Measurements from ENCODE around the gene MIGA2. TPM values are rescaled to one million over a fixed set of nuclear protein-coding genes. Genes with fewer than 3 reads are reported as not detected.
"Not testable (repeated sequence)": the region's sequence is repeated elsewhere in the genome, so short reads cannot be mapped to it uniquely, and the experiment has no call there.

The MIGA2 gene
- total RNA-seq, 2 experiments from 2014 or later, result 53.2 to 56.9 TPM

DNA sequence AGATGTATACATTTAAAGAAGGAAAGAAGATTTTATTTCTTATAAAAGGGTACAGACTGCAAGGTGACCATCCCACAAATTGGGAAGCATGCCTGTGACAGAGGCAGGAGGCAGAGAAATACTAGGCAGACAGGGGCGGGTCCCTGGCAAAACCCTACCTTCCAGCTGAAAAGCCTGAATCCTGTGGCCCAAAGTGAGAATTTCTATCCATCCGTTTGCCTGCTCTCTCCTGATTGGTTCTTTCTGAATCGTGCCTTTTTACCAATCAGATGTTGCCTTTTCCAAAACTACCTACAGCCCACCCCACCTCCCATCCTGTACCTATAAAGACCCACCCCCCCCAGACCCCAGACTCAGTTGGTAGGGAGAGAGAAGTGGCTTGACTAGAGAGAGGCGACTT is 4.9 kb upstream of the MIGA2 start:
- no peak for TF ChIP-seq CTCF (IDR thresholded peaks at IDR 0.05)
- DNase-seq, result no peak
- H3K27me3 Mint-ChIP-seq, result no peaks in the 10 kb centered on the region
- H3K4me1 Mint-ChIP-seq (ENCODE audit: low read depth), result peaks cover 24% of the 10 kb centered on the region
- no peak overlapping the region for H3K4me3 Mint-ChIP-seq
- ChIA-PET POLR2A (no interaction called here), CTCF (no interaction called here)
- Histone ChIP-seq H3K27ac (ENCODE audit: low read depth in 1 of 2, low read length in 2 of 2) (no peak overlapping the region), H3K27me3 (ENCODE audit: control insufficient read depth in 1 of 2, insufficient read depth in 2 of 2, low read length in 2 of 2) (no peaks in the 10 kb centered on the region), H3K36me3 (ENCODE audit: insufficient read depth, low read length) (no peaks in the 10 kb centered on the region), H3K4me1 (ENCODE audit: insufficient read depth, low read length) (peaks cover 25% of the 10 kb centered on the region), H3K4me3 (ENCODE audit: low read length) (no peak overlapping the region), H3K9me3 (ENCODE audit: control insufficient read depth in 1 of 2, insufficient read depth in 1 of 2, low read length in 2 of 2) (no peaks in the 10 kb centered on the region)
- no peak overlapping the region for H3K27ac Mint-ChIP-seq
- intact Hi-C loops (cut with DNase I, micrococcal nuclease), result no loop called here
- H3K9me3 Mint-ChIP-seq, result no peaks in the 10 kb centered on the region
- ATAC-seq (ENCODE audit: poor library complexity), result no peak
- peaks cover 5% of the 10 kb centered on the region for H3K36me3 Mint-ChIP-seq (ENCODE audit: low read depth)

DNA sequence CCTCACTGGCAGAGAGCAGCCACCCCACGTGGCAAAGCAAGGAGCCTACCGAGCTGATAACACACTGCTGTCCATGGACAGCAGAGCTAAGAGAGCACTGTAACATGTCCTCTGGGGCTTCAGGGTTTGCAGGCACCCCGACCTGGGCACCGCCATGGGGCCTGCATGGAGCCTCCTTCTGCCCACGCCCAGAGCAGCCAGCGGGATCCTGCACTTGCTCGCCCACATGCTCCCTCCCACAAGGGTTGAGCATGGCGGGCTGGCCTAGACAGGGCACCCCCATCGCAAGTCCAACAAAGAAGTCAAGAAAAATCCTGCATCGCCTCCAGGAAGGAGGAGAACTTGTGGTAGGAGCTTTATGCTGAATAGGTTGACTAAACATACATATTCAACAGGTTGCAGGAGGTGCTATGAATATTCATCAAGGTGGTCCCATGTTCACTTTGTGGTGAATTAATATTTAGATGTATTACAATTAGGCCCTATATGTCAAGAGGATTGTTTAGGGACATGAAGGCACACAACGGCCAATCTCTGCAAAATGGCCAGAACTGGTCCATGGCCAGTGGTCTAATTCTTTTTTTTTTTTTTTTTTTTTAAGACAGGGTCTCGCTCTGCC is 3.8 kb upstream of the MIGA2 start:
- TF ChIP-seq CTCF (IDR thresholded peaks at IDR 0.05), result no peak
- Mint-ChIP-seq H3K27ac (no peak overlapping the region), H3K27me3 (no peaks in the 10 kb centered on the region), H3K4me3 (no peak overlapping the region), H3K4me1 (ENCODE audit: low read depth) (peaks cover 26% of the 10 kb centered on the region), H3K9me3 (no peaks in the 10 kb centered on the region), H3K36me3 (ENCODE audit: low read depth) (peaks cover 14% of the 10 kb centered on the region)
- Histone ChIP-seq H3K4me3 (ENCODE audit: low read length) (no peak overlapping the region), H3K27ac (ENCODE audit: low read depth in 1 of 2, low read length in 2 of 2) (no peak overlapping the region), H3K27me3 (ENCODE audit: control insufficient read depth in 1 of 2, insufficient read depth in 2 of 2, low read length in 2 of 2) (no peaks in the 10 kb centered on the region), H3K4me1 (ENCODE audit: insufficient read depth, low read length) (peaks cover 24% of the 10 kb centered on the region), H3K36me3 (ENCODE audit: insufficient read depth, low read length) (no peaks in the 10 kb centered on the region), H3K9me3 (ENCODE audit: control insufficient read depth in 1 of 2, insufficient read depth in 1 of 2, low read length in 2 of 2) (no peaks in the 10 kb centered on the region)
- intact Hi-C loops (cut with DNase I, micrococcal nuclease), result no loop called here
- ATAC-seq (ENCODE audit: poor library complexity) (no peak), DNase-seq (peak in 1 of 14 experiments; percentile 31)
- CTCF ChIA-PET, result no interaction called here
- POLR2A ChIA-PET, result no interaction called here

GRCh38 chr9:129033216-129033615 is 3.2 kb upstream of the MIGA2 start:
- CTCF ChIA-PET, result no interaction called here
- H3K9me3 ChIP-seq (ENCODE audit: control insufficient read depth in 1 of 2, insufficient read depth in 1 of 2, low read length in 2 of 2), result no peaks in the 10 kb centered on the region
- no peak for ATAC-seq (ENCODE audit: poor library complexity)
- no peak for TF ChIP-seq CTCF (IDR thresholded peaks at IDR 0.05)
- intact Hi-C loops (cut with DNase I, micrococcal nuclease), result no loop called here
- H3K27me3 Mint-ChIP-seq, result no peaks in the 10 kb centered on the region
- H3K36me3 ChIP-seq (ENCODE audit: insufficient read depth, low read length), result no peaks in the 10 kb centered on the region
- H3K27me3 ChIP-seq (ENCODE audit: control insufficient read depth in 1 of 2, insufficient read depth in 2 of 2, low read length in 2 of 2), result no peaks in the 10 kb centered on the region
- H3K36me3 Mint-ChIP-seq (ENCODE audit: low read depth), result peaks cover 14% of the 10 kb centered on the region
- H3K4me3 ChIP-seq (ENCODE audit: low read length), result no peak overlapping the region
- DNase-seq, result no peak
- H3K4me3 Mint-ChIP-seq, result no peak overlapping the region
- POLR2A ChIA-PET, result no interaction called here
- H3K27ac Mint-ChIP-seq, result no peak overlapping the region
- no peak overlapping the region for H3K27ac ChIP-seq (ENCODE audit: low read depth in 1 of 2, low read length in 2 of 2)
- peaks cover 28% of the 10 kb centered on the region for H3K4me1 ChIP-seq (ENCODE audit: insufficient read depth, low read length)
- no peaks in the 10 kb centered on the region for H3K9me3 Mint-ChIP-seq
- H3K4me1 Mint-ChIP-seq (ENCODE audit: low read depth), result peaks cover 31% of the 10 kb centered on the region

GRCh38 chr9:129035838-129036237 is 588 bp upstream of the MIGA2 start:
- H3K27ac ChIP-seq (ENCODE audit: low read depth in 1 of 2, low read length in 2 of 2); H3K36me3 ChIP-seq (ENCODE audit: insufficient read depth, low read length); ATAC-seq (ENCODE audit: poor library complexity); H3K27me3 ChIP-seq (ENCODE audit: control insufficient read depth in 1 of 2, insufficient read depth in 2 of 2, low read length in 2 of 2); H3K9me3 Mint-ChIP-seq; DNase-seq; CTCF ChIA-PET; H3K27me3 Mint-ChIP-seq; H3K9me3 ChIP-seq (ENCODE audit: control insufficient read depth in 1 of 2, insufficient read depth in 1 of 2, low read length in 2 of 2): not testable (repeated sequence)
- Mint-ChIP-seq H3K4me3 (peak overlapping the region; percentile 89), H3K27ac (peak overlapping the region; percentile 52), H3K4me1 (ENCODE audit: low read depth) (peaks cover 35% of the 10 kb centered on the region), H3K36me3 (ENCODE audit: low read depth) (peaks cover 14% of the 10 kb centered on the region)
- intact Hi-C loops (cut with DNase I, micrococcal nuclease), result loop anchor here (1.0 to 2.0 kb wide), 6 partner anchors 8 to 155 kb away; partner anchors contain the start of genes CRAT (in 2 of the 2), DOLK (in 1 of the 2), DOLPP1 (in 1 of the 2) and KYAT1 (in 1 of the 2)
- Histone ChIP-seq H3K4me1 (ENCODE audit: insufficient read depth, low read length) (peaks cover 34% of the 10 kb centered on the region), H3K4me3 (ENCODE audit: low read length) (peak overlapping the region; percentile 84)
- POLR2A ChIA-PET, result interaction anchor here (1.0 to 1.9 kb wide), 7 partner anchors 8 to 1011 kb away, joined by 3 to 20 read pairs (median 5); partner anchors contain the start of genes CRAT, DOLPP1, PTPA and SH3GLB2
